ENCODE results near the gene DEPDC5.

DEPDC5 gene

GRCh38 chr22:31816750-31817149 is 62.9 kb downstream of the DEPDC5 start:
- no peak for DNase-seq

GRCh38 chr22:31818481-31819392 is 64.9 kb downstream of the DEPDC5 start:
- no peak for DNase-seq

- DNase-seq = no peak
Observed at GRCh38 chr22:31820655-31821054, 66.8 kb downstream of the DEPDC5 start.

- DNase-seq = no peak
Observed at GRCh38 chr22:31821572-31821971, 67.8 kb downstream of the DEPDC5 start.

GRCh38 chr22:31822523-31822922 is 68.7 kb downstream of the DEPDC5 start:
- no peak for DNase-seq

- DNase-seq = no peak
Observed at GRCh38 chr22:31825513-31825912, 71.7 kb downstream of the DEPDC5 start.

GRCh38 chr22:31826443-31826842 is 72.6 kb downstream of the DEPDC5 start:
- no peak for DNase-seq

- DNase-seq = no peak
Observed at GRCh38 chr22:31828739-31829138, 74.9 kb downstream of the DEPDC5 start.

- DNase-seq = no peak
Observed at GRCh38 chr22:31829505-31829904, 75.7 kb downstream of the DEPDC5 start.

- DNase-seq = no peak
Observed at GRCh38 chr22:31830721-31831070, 76.9 kb downstream of the DEPDC5 start.

- DNase-seq = no peak
Observed at GRCh38 chr22:31833930-31834329, 80.1 kb downstream of the DEPDC5 start.

- DNase-seq = no peak
Observed at GRCh38 chr22:31836010-31836409, 82.2 kb downstream of the DEPDC5 start.

- DNase-seq = no peak
Observed at GRCh38 chr22:31838917-31839316, 85.1 kb downstream of the DEPDC5 start.

GRCh38 chr22:31839986-31840385 is 86.2 kb downstream of the DEPDC5 start:
- no peak for DNase-seq

- DNase-seq = no peak
Observed at GRCh38 chr22:31840585-31840984, 86.8 kb downstream of the DEPDC5 start.

GRCh38 chr22:31841078-31841827 is 87.4 kb downstream of the DEPDC5 start:
- no peak for DNase-seq

GRCh38 chr22:31843526-31843925 is 89.7 kb downstream of the DEPDC5 start:
- no peak for DNase-seq

GRCh38 chr22:31844941-31845340 is 91.1 kb downstream of the DEPDC5 start:
- no peak for DNase-seq

- no peak for DNase-seq
Observed at GRCh38 chr22:31846161-31847115, 92.6 kb downstream of the DEPDC5 start.

- DNase-seq = no peak
Observed at GRCh38 chr22:31848411-31848810, 94.6 kb downstream of the DEPDC5 start.

- DNase-seq = no peak
Observed at GRCh38 chr22:31850135-31850534, 96.3 kb downstream of the DEPDC5 start.

- DNase-seq = no peak
Observed at GRCh38 chr22:31852691-31853421, 99.0 kb downstream of the DEPDC5 start.
